ENCODE data around the gene CTDSP1.

DNA sequence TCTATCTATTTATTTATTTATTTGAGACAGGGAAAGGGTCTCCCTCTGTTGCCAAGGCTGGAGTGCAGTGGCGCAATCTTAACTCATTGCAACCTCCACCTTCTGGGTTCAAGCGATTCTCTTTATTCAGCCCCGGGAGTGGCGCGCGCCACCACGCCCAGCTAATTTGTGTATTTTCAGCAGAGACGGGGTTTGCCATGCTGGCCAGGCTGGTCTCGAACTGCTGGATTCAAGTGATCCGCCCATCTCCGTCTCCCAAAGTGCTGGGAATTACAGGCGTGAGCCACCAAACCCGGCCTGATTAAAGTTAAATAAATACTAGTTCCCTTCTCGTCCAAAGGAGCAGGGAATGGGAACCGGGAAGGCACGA lies 4.2 kb upstream of the CTDSP1 start:
- TF ChIP-seq JUN (IDR thresholded peaks at IDR 0.05) = no peak
- no peak for TF ChIP-seq CTCF (IDR thresholded peaks at IDR 0.05)
- peak; percentile 9 for TF ChIP-seq ZFP36 (IDR thresholded peaks at IDR 0.05; ENCODE audit: borderline replicate concordance, partially characterized antibody)
- TF ChIP-seq KDM1A (IDR thresholded peaks at IDR 0.05; ENCODE audit: low read depth) = no peak
- TF ChIP-seq POLR2A (IDR thresholded peaks at IDR 0.05; ENCODE audit: low read length) = no peak
